NT2/D1 (cell line): ENCODE data around the gene ADK.
A peak's percentile ranks its signal among the peaks of the same experiment; 100 is the strongest.

Experiments
- DNase-seq: peaks from one replicate; pipeline ENCODE4 v3.0.0-alpha.2; 2011; ENCODE audit warnings: low read depth, low spot score
- H3K27me3 ChIP-seq: 2 replicates; pipeline ENCODE4 v1.6.0; 2011; ENCODE audit warnings: mild to moderate bottlenecking; ENCODE audit not compliant: insufficient read length, insufficient read depth
- H3K36me3 ChIP-seq: 2 replicates; pipeline ENCODE4 v1.6.1; 2011; ENCODE audit warnings: mild to moderate bottlenecking, low read length, mixed read lengths; ENCODE audit not compliant: insufficient read depth, insufficient read length
- H3K4me1 ChIP-seq: 2 replicates; pipeline ENCODE4 v1.5.1; 2011; ENCODE audit not compliant: insufficient read depth, insufficient read length
- H3K4me3 ChIP-seq: 2 replicates; pipeline ENCODE4 v1.5.1; 2011; ENCODE audit warnings: low read depth; ENCODE audit not compliant: insufficient read length
- H3K9ac ChIP-seq: 2 replicates; pipeline ENCODE4 v1.6.0; 2011; ENCODE audit warnings: low read depth; ENCODE audit not compliant: insufficient read length
- H3K9me3 ChIP-seq: 2 replicates; pipeline ENCODE4 v1.5.1; 2011; ENCODE audit warnings: mild to moderate bottlenecking, low read length; ENCODE audit not compliant: insufficient read depth
- SUZ12 ChIP-seq: IDR thresholded peaks from 2 replicates; pipeline ENCODE4 v1.6.1; 2011; ENCODE audit not compliant: insufficient read length, insufficient read depth; ENCODE audit errors: extremely low read depth
- YY1 ChIP-seq: IDR thresholded peaks from 2 replicates; pipeline ENCODE4 v1.6.1; 2011; ENCODE audit not compliant: insufficient read length, insufficient read depth
- ZNF274 ChIP-seq: IDR thresholded peaks from 2 replicates; pipeline ENCODE4 v1.6.1; 2011; ENCODE audit warnings: mild to moderate bottlenecking, low read depth, low read length

ADK gene

GRCh38 chr10:74718208-74718607 is 567.2 kb downstream of the ADK start:
- TF ChIP-seq YY1 (no peak), ZNF274 (no peak), SUZ12 (no peak)
- no peaks in the 10 kb centered on the region for H3K27me3 ChIP-seq
- peaks cover 42% of the 10 kb centered on the region for H3K9me3 ChIP-seq
- H3K4me1 ChIP-seq, result no peaks in the 10 kb centered on the region
- no peaks in the 10 kb centered on the region for H3K36me3 ChIP-seq
- no peak overlapping the region for H3K4me3 ChIP-seq
- H3K9ac ChIP-seq, result no peak overlapping the region
- no peak for DNase-seq

- DNase-seq, result no peak
- H3K9ac ChIP-seq, result no peak overlapping the region
- no peaks in the 10 kb centered on the region for H3K9me3 ChIP-seq
- H3K36me3 ChIP-seq, result no peaks in the 10 kb centered on the region
- no peaks in the 10 kb centered on the region for H3K27me3 ChIP-seq
- H3K4me1 ChIP-seq, result peaks cover 2% of the 10 kb centered on the region
- H3K4me3 ChIP-seq, result no peak overlapping the region
- TF ChIP-seq YY1, result no peak
- no peak for TF ChIP-seq ZNF274
- TF ChIP-seq SUZ12, result no peak
These were observed 577.2 kb downstream of the ADK start for GRCh38 chr10:74728225-74728624.

GRCh38 chr10:74730246-74730645 is 579.2 kb downstream of the ADK start:
- H3K4me1 ChIP-seq, result peaks cover 2% of the 10 kb centered on the region
- no peak overlapping the region for H3K4me3 ChIP-seq
- no peaks in the 10 kb centered on the region for H3K36me3 ChIP-seq
- DNase-seq, result peak; percentile 80
- H3K9ac ChIP-seq, result no peak overlapping the region
- no peak for TF ChIP-seq SUZ12
- no peak for TF ChIP-seq ZNF274
- TF ChIP-seq YY1, result no peak
- no peaks in the 10 kb centered on the region for H3K27me3 ChIP-seq
- H3K9me3 ChIP-seq, result no peaks in the 10 kb centered on the region

- TF ChIP-seq YY1 (no peak), SUZ12 (no peak), ZNF274 (no peak)
- Histone ChIP-seq H3K27me3 (no peaks in the 10 kb centered on the region), H3K4me3 (no peak overlapping the region), H3K9ac (no peak overlapping the region), H3K4me1 (peaks cover 2% of the 10 kb centered on the region), H3K36me3 (no peaks in the 10 kb centered on the region), H3K9me3 (no peaks in the 10 kb centered on the region)
- no peak for DNase-seq
These were observed 582.6 kb downstream of the ADK start for GRCh38 chr10:74733612-74734011.

- H3K36me3 ChIP-seq, result no peaks in the 10 kb centered on the region
- H3K4me1 ChIP-seq, result no peaks in the 10 kb centered on the region
- no peak overlapping the region for H3K9ac ChIP-seq
- no peaks in the 10 kb centered on the region for H3K27me3 ChIP-seq
- DNase-seq, result no peak
- no peak for TF ChIP-seq SUZ12
- TF ChIP-seq YY1, result no peak
- no peak for TF ChIP-seq ZNF274
- no peaks in the 10 kb centered on the region for H3K9me3 ChIP-seq
- no peak overlapping the region for H3K4me3 ChIP-seq
These were observed 585.0 kb downstream of the ADK start for GRCh38 chr10:74736029-74736428.

GRCh38 chr10:74738052-74738451 is 587.0 kb downstream of the ADK start:
- TF ChIP-seq SUZ12, result no peak
- no peak for TF ChIP-seq ZNF274
- no peak for TF ChIP-seq YY1
- no peaks in the 10 kb centered on the region for H3K36me3 ChIP-seq
- H3K27me3 ChIP-seq, result no peaks in the 10 kb centered on the region
- no peaks in the 10 kb centered on the region for H3K4me1 ChIP-seq
- H3K9ac ChIP-seq, result no peak overlapping the region
- H3K9me3 ChIP-seq, result no peaks in the 10 kb centered on the region
- H3K4me3 ChIP-seq, result no peak overlapping the region
- no peak for DNase-seq

GRCh38 chr10:74738542-74738941 is 587.5 kb downstream of the ADK start:
- Histone ChIP-seq H3K36me3 (no peaks in the 10 kb centered on the region), H3K9me3 (no peaks in the 10 kb centered on the region), H3K27me3 (no peaks in the 10 kb centered on the region), H3K4me3 (no peak overlapping the region), H3K4me1 (no peaks in the 10 kb centered on the region), H3K9ac (no peak overlapping the region)
- DNase-seq, result no peak
- TF ChIP-seq ZNF274 (no peak), YY1 (no peak), SUZ12 (no peak)

- no peak for DNase-seq
- Histone ChIP-seq H3K27me3 (no peaks in the 10 kb centered on the region), H3K9ac (no peak overlapping the region), H3K4me1 (no peaks in the 10 kb centered on the region), H3K9me3 (no peaks in the 10 kb centered on the region), H3K36me3 (no peaks in the 10 kb centered on the region), H3K4me3 (no peak overlapping the region)
- TF ChIP-seq ZNF274, result no peak
- no peak for TF ChIP-seq SUZ12
- TF ChIP-seq YY1, result no peak
These were observed 588.1 kb downstream of the ADK start for GRCh38 chr10:74738985-74739567.
